ENCODE results near the gene PITX2.

Gene PITX2

DNA sequence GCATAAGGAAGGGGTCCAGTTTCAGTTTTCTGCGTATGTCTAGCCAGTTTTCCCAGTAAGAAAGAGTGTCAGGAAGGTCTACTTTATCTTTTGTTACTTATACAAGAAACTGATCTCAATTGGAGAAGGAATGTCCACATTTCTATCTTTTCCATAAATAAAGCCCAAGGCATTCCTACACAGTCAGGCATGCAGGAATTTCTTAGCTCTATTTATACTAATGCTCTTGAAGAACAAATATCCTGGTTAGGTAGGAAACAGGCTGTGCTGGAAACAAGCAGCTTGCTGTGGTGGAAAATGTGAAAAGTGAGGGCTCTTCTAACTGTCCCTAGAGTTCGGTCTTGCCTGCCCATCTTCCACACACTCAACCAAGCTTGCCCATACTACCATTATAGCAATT lies 37.9 kb upstream of the PITX2 start:
- no peak overlapping the region for H3K27ac ChIP-seq (ENCODE audit: extremely low read depth, low read depth, low read length)
- H3K4me1 ChIP-seq (ENCODE audit: control insufficient read depth, insufficient read depth, low read length) = no peaks in the 10 kb centered on the region
- no peaks in the 10 kb centered on the region for H3K36me3 ChIP-seq (ENCODE audit: control insufficient read depth in 2 of 2, insufficient read depth in 1 of 2, low read length in 2 of 2)
- POLR2A ChIA-PET = no interaction called here
- CTCF ChIA-PET = interaction anchor here (0.7 kb wide), 1 partner anchor 144 kb away, joined by 3 read pairs; no protein-coding TSS in a partner anchor
- TF ChIP-seq, protein P1, sequence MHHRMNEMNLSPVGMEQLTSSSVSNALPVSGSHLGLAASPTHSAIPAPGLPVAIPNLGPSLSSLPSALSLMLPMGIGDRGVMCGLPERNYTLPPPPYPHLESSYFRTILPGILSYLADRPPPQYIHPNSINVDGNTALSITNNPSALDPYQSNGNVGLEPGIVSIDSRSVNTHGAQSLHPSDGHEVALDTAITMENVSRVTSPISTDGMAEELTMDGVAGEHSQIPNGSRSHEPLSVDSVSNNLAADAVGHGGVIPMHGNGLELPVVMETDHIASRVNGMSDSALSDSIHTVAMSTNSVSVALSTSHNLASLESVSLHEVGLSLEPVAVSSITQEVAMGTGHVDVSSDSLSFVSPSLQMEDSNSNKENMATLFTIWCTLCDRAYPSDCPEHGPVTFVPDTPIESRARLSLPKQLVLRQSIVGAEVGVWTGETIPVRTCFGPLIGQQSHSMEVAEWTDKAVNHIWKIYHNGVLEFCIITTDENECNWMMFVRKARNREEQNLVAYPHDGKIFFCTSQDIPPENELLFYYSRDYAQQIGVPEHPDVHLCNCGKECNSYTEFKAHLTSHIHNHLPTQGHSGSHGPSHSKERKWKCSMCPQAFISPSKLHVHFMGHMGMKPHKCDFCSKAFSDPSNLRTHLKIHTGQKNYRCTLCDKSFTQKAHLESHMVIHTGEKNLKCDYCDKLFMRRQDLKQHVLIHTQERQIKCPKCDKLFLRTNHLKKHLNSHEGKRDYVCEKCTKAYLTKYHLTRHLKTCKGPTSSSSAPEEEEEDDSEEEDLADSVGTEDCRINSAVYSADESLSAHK (tag by site-specific recombination; IDR thresholded peaks at IDR 0.05) = no peak
- no peak for TF ChIP-seq BCL6B (tag by site-specific recombination; IDR thresholded peaks at IDR 0.05)
- no peak for TF ChIP-seq REST (tag by site-specific recombination; IDR thresholded peaks at IDR 0.05)
- TF ChIP-seq ZNF514 (tag by site-specific recombination; IDR thresholded peaks at IDR 0.05) = no peak
- TF ChIP-seq, protein P2, sequence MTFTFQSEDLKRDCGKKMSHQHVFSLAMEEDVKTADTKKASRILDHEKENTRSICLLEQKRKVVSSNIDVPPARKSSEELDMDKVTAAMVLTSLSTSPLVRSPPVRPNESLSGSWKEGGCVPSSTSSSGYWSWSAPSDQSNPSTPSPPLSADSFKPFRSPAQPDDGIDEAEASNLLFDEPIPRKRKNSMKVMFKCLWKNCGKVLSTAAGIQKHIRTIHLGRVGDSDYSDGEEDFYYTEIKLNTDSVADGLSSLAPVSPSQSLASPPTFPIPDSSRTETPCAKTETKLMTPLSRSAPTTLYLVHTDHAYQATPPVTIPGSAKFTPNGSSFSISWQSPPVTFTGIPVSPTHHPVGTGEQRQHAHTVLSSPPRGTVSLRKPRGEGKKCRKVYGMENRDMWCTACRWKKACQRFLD (tag by site-specific recombination; IDR thresholded peaks at IDR 0.05) = no peak
- no peak for TF ChIP-seq ZNF660 (tag by site-specific recombination; IDR thresholded peaks at IDR 0.05)
- no peak for TF ChIP-seq ZNF274 (IDR thresholded peaks at IDR 0.05; ENCODE audit: low read length)
- TF ChIP-seq ZNF274 (tag by site-specific recombination; IDR thresholded peaks at IDR 0.05; ENCODE audit: borderline replicate concordance) = no peak
- TF ChIP-seq, protein P3, sequence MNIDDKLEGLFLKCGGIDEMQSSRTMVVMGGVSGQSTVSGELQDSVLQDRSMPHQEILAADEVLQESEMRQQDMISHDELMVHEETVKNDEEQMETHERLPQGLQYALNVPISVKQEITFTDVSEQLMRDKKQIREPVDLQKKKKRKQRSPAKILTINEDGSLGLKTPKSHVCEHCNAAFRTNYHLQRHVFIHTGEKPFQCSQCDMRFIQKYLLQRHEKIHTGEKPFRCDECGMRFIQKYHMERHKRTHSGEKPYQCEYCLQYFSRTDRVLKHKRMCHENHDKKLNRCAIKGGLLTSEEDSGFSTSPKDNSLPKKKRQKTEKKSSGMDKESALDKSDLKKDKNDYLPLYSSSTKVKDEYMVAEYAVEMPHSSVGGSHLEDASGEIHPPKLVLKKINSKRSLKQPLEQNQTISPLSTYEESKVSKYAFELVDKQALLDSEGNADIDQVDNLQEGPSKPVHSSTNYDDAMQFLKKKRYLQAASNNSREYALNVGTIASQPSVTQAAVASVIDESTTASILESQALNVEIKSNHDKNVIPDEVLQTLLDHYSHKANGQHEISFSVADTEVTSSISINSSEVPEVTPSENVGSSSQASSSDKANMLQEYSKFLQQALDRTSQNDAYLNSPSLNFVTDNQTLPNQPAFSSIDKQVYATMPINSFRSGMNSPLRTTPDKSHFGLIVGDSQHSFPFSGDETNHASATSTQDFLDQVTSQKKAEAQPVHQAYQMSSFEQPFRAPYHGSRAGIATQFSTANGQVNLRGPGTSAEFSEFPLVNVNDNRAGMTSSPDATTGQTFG (tag by site-specific recombination; IDR thresholded peaks at IDR 0.05; ENCODE audit: borderline replicate concordance) = no peak
- no peak for TF ChIP-seq KLF7 (tag by site-specific recombination; IDR thresholded peaks at IDR 0.05; ENCODE audit: borderline replicate concordance)
- TF ChIP-seq SP7 (tag by site-specific recombination; IDR thresholded peaks at IDR 0.05) = no peak
- no peak for TF ChIP-seq ZNF501 (tag by site-specific recombination; IDR thresholded peaks at IDR 0.05)
- TF ChIP-seq ZNF544 (tag by site-specific recombination; IDR thresholded peaks at IDR 0.05) = no peak
- TF ChIP-seq ZNF677 (tag by site-specific recombination; IDR thresholded peaks at IDR 0.05) = no peak
- no peak for TF ChIP-seq ZBTB8A (tag by site-specific recombination; IDR thresholded peaks at IDR 0.05)
- TF ChIP-seq ZNF416 (tag by site-specific recombination; IDR thresholded peaks at IDR 0.05) = no peak
- TF ChIP-seq ZBTB6 (tag by site-specific recombination; IDR thresholded peaks at IDR 0.05) = no peak
- no peak for TF ChIP-seq REPIN1 (tag by site-specific recombination; IDR thresholded peaks at IDR 0.05; ENCODE audit: low read depth)
- TF ChIP-seq, protein P4, sequence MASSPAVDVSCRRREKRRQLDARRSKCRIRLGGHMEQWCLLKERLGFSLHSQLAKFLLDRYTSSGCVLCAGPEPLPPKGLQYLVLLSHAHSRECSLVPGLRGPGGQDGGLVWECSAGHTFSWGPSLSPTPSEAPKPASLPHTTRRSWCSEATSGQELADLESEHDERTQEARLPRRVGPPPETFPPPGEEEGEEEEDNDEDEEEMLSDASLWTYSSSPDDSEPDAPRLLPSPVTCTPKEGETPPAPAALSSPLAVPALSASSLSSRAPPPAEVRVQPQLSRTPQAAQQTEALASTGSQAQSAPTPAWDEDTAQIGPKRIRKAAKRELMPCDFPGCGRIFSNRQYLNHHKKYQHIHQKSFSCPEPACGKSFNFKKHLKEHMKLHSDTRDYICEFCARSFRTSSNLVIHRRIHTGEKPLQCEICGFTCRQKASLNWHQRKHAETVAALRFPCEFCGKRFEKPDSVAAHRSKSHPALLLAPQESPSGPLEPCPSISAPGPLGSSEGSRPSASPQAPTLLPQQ (tag by site-specific recombination; IDR thresholded peaks at IDR 0.05) = no peak
- H3K9me3 ChIP-seq (ENCODE audit: control insufficient read depth, insufficient read depth, low read depth, low read length) = no peaks in the 10 kb centered on the region
- H3K4me3 ChIP-seq (ENCODE audit: low read depth, low read length) = no peak overlapping the region
